Measurements from ENCODE around the gene SPATA2L. TPM values are rescaled to one million over a fixed set of nuclear protein-coding genes. Genes with fewer than 3 reads are reported as not detected.
A peak's percentile ranks its signal among the peaks of the same experiment; 100 is the strongest.

The SPATA2L gene
- total and polyA plus RNA-seq, 2 of the 13 experiments (the other 11 are each of a cell fraction or from before 2014, with no cell fraction given) = 9.1 to 20.7 TPM

- TF ChIP-seq, protein P1, sequence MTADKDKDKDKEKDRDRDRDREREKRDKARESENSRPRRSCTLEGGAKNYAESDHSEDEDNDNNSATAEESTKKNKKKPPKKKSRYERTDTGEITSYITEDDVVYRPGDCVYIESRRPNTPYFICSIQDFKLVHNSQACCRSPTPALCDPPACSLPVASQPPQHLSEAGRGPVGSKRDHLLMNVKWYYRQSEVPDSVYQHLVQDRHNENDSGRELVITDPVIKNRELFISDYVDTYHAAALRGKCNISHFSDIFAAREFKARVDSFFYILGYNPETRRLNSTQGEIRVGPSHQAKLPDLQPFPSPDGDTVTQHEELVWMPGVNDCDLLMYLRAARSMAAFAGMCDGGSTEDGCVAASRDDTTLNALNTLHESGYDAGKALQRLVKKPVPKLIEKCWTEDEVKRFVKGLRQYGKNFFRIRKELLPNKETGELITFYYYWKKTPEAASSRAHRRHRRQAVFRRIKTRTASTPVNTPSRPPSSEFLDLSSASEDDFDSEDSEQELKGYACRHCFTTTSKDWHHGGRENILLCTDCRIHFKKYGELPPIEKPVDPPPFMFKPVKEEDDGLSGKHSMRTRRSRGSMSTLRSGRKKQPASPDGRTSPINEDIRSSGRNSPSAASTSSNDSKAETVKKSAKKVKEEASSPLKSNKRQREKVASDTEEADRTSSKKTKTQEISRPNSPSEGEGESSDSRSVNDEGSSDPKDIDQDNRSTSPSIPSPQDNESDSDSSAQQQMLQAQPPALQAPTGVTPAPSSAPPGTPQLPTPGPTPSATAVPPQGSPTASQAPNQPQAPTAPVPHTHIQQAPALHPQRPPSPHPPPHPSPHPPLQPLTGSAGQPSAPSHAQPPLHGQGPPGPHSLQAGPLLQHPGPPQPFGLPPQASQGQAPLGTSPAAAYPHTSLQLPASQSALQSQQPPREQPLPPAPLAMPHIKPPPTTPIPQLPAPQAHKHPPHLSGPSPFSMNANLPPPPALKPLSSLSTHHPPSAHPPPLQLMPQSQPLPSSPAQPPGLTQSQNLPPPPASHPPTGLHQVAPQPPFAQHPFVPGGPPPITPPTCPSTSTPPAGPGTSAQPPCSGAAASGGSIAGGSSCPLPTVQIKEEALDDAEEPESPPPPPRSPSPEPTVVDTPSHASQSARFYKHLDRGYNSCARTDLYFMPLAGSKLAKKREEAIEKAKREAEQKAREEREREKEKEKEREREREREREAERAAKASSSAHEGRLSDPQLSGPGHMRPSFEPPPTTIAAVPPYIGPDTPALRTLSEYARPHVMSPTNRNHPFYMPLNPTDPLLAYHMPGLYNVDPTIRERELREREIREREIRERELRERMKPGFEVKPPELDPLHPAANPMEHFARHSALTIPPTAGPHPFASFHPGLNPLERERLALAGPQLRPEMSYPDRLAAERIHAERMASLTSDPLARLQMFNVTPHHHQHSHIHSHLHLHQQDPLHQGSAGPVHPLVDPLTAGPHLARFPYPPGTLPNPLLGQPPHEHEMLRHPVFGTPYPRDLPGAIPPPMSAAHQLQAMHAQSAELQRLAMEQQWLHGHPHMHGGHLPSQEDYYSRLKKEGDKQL (CRISPR knock-in tag; IDR thresholded peaks at IDR 0.05; ENCODE audit: low read depth) = 0 out of 2 replicates have a peak, but pooled peaks have one; percentile 36
- TF ChIP-seq, protein P2, sequence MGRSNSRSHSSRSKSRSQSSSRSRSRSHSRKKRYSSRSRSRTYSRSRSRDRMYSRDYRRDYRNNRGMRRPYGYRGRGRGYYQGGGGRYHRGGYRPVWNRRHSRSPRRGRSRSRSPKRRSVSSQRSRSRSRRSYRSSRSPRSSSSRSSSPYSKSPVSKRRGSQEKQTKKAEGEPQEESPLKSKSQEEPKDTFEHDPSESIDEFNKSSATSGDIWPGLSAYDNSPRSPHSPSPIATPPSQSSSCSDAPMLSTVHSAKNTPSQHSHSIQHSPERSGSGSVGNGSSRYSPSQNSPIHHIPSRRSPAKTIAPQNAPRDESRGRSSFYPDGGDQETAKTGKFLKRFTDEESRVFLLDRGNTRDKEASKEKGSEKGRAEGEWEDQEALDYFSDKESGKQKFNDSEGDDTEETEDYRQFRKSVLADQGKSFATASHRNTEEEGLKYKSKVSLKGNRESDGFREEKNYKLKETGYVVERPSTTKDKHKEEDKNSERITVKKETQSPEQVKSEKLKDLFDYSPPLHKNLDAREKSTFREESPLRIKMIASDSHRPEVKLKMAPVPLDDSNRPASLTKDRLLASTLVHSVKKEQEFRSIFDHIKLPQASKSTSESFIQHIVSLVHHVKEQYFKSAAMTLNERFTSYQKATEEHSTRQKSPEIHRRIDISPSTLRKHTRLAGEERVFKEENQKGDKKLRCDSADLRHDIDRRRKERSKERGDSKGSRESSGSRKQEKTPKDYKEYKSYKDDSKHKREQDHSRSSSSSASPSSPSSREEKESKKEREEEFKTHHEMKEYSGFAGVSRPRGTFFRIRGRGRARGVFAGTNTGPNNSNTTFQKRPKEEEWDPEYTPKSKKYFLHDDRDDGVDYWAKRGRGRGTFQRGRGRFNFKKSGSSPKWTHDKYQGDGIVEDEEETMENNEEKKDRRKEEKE (IDR thresholded peaks at IDR 0.05) = no peak
- TF ChIP-seq, protein P3, sequence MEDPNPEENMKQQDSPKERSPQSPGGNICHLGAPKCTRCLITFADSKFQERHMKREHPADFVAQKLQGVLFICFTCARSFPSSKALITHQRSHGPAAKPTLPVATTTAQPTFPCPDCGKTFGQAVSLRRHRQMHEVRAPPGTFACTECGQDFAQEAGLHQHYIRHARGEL (CRISPR knock-in tag; IDR thresholded peaks at IDR 0.05) = 0 out of 2 replicates have a peak, but pooled peaks have one; percentile 77
- TF ChIP-seq ZNF615 (CRISPR knock-in tag; IDR thresholded peaks at IDR 0.05; ENCODE audit: borderline replicate concordance) (no peak), SRSF9 (IDR thresholded peaks at IDR 0.05; ENCODE audit: borderline replicate concordance, insufficient read depth, low read depth, low read length, poor library complexity, severe bottlenecking) (no peak), ZNF747 (CRISPR knock-in tag; IDR thresholded peaks at IDR 0.05; ENCODE audit: borderline replicate concordance) (no peak), ZNF883 (CRISPR knock-in tag; IDR thresholded peaks at IDR 0.05; ENCODE audit: not compliant biosample characterization) (peak; percentile 96), ZFAT (CRISPR knock-in tag; conservative IDR thresholded peaks at IDR 0.05) (0 out of 2 replicates have a peak, but pooled peaks have one; percentile 10), ZNF382 (CRISPR knock-in tag; IDR thresholded peaks at IDR 0.05; ENCODE audit: borderline replicate concordance) (no peak), NFRKB (IDR thresholded peaks at IDR 0.05) (no peak), ZNF12 (CRISPR knock-in tag; IDR thresholded peaks at IDR 0.05) (peak; percentile 34; the same call in 1 of the 2 replicates), TRIM24 (CRISPR knock-in tag; IDR thresholded peaks at IDR 0.05) (no peak), MIER3 (CRISPR knock-in tag; IDR thresholded peaks at IDR 0.05; ENCODE audit: borderline replicate concordance) (0 out of 2 replicates have a peak, but pooled peaks have one; percentile 22), SRF (IDR thresholded peaks at IDR 0.05; ENCODE audit: low read depth, low read length) (0 out of 2 replicates have a peak, but pooled peaks have one; percentile 10), YEATS4 (CRISPR knock-in tag; IDR thresholded peaks at IDR 0.05; ENCODE audit: borderline replicate concordance) (peak; percentile 83)
- TF ChIP-seq, protein P4, sequence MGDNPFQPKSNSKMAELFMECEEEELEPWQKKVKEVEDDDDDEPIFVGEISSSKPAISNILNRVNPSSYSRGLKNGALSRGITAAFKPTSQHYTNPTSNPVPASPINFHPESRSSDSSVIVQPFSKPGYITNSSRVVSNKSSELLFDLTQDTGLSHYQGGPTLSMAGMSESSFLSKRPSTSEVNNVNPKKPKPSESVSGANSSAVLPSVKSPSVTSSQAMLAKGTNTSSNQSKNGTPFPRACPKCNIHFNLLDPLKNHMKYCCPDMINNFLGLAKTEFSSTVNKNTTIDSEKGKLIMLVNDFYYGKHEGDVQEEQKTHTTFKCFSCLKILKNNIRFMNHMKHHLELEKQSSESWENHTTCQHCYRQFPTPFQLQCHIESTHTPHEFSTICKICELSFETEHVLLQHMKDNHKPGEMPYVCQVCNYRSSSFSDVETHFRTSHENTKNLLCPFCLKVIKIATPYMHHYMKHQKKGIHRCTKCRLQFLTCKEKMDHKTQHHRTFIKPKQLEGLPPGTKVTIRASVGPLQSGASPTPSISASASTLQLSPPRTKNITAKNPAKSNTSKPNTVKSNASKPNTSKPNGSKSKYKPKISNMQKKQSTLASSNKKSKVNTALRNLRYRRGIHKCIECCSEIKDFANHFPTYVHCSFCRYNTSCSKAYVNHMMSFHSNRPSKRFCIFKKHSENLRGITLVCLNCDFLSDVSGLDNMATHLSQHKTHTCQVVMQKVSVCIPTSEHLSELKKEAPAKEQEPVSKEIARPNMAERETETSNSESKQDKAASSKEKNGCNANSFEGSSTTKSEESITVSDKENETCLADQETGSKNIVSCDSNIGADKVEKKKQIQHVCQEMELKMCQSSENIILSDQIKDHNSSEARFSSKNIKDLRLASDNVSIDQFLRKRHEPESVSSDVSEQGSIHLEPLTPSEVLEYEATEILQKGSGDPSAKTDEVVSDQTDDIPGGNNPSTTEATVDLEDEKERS (CRISPR knock-in tag; IDR thresholded peaks at IDR 0.05) = no peak
Observed at GRCh38 chr16:89657442-89658220, 43.9 kb downstream of the SPATA2L start, which contains the start of the genes CHMP1A and SPATA33 (continued).
